NCI-H82 treated with DMSO at 0.1 percent for 48 hours (cell line): Measurements from ENCODE around the gene ARHGAP31.

Experiments
- DNase-seq: peaks from one replicate; lab custom pipeline; 2025; ENCODE audit not compliant: unreplicated experiment; lab: John Stamatoyannopoulos, UW

The ARHGAP31 gene

GRCh38 chr3:119375106-119375505 lies 80.9 kb downstream of the ARHGAP31 start:
- no peak for DNase-seq

- no peak for DNase-seq
These were observed 81.3 kb downstream of the ARHGAP31 start for GRCh38 chr3:119375510-119375909.

- no peak for DNase-seq
These were observed 82.6 kb downstream of the ARHGAP31 start for GRCh38 chr3:119376758-119377157.

- no peak for DNase-seq
These were observed 84.1 kb downstream of the ARHGAP31 start for GRCh38 chr3:119378259-119378803.

GRCh38 chr3:119380697-119381096 lies 86.5 kb downstream of the ARHGAP31 start:
- no peak for DNase-seq

GRCh38 chr3:119382134-119382533 lies 88.0 kb downstream of the ARHGAP31 start:
- DNase-seq: no peak

GRCh38 chr3:119388577-119388976 lies 94.4 kb downstream of the ARHGAP31 start:
- no peak for DNase-seq

- DNase-seq: no peak
These were observed 101.8 kb downstream of the ARHGAP31 start for GRCh38 chr3:119395923-119396358.

- no peak for DNase-seq
These were observed 102.7 kb downstream of the ARHGAP31 start for GRCh38 chr3:119396870-119397269.

GRCh38 chr3:119400466-119400865 lies 106.3 kb downstream of the ARHGAP31 start:
- no peak for DNase-seq

GRCh38 chr3:119401069-119401468 lies 106.9 kb downstream of the ARHGAP31 start:
- no peak for DNase-seq

- DNase-seq: no peak
These were observed 107.6 kb downstream of the ARHGAP31 start for GRCh38 chr3:119401503-119402440.

GRCh38 chr3:119402791-119403190 lies 108.6 kb downstream of the ARHGAP31 start:
- no peak for DNase-seq

- no peak for DNase-seq
These were observed 109.0 kb downstream of the ARHGAP31 start for GRCh38 chr3:119403201-119403600.

GRCh38 chr3:119405315-119405714 lies 111.1 kb downstream of the ARHGAP31 start:
- no peak for DNase-seq

GRCh38 chr3:119408243-119408950 lies 114.2 kb downstream of the ARHGAP31 start:
- DNase-seq: no peak

GRCh38 chr3:119409844-119410243 lies 115.7 kb downstream of the ARHGAP31 start:
- DNase-seq: no peak

GRCh38 chr3:119413603-119414280 lies 119.6 kb downstream of the ARHGAP31 start:
- no peak for DNase-seq

- DNase-seq: no peak
These were observed 122.7 kb downstream of the ARHGAP31 start for GRCh38 chr3:119416873-119417272.

GRCh38 chr3:119417771-119418512 lies 123.8 kb downstream of the ARHGAP31 start:
- no peak for DNase-seq
